Hematopoietic multipotent progenitor cell treated with erythropoietin and hydrocortisone succinate and interleukin-3 and kit ligand, for 6 days (in vitro differentiated cells): ENCODE data around the gene CATSPERE.
"Not testable (repeated sequence)": the region's sequence is repeated elsewhere in the genome, so short reads cannot be mapped to it uniquely, and the experiment has no call there.

Experiments used
- DNase-seq: peaks from one replicate; pipeline ENCODE4 v3.0.0-alpha.2; 2015

Gene CATSPERE

GRCh38 chr1:244556263-244556662, 95.2 kb downstream of the CATSPERE start:
- DNase-seq: no peak

- no peak for DNase-seq
Observed at GRCh38 chr1:244557565-244557964, 96.5 kb downstream of the CATSPERE start.

DNA sequence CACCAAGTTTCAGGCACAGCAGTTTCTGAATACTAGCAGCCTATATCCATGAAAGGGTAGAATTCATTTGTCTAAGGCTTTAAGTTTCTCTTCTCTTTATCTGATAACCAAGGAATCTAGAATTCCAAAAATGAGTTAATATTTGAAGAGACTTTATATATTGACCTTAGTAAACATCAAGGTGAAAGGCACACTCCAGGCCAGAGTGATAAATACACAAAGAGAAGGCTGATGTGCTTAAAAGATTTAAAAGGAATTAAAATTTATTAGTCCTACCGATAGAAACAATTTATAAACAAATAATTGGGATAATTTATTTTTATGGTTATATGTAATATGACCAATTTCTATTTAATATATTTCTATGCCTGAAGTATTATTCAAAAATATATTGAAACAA, 98.5 kb downstream of the CATSPERE start:
- no peak for DNase-seq

GRCh38 chr1:244562877-244563276, 101.8 kb downstream of the CATSPERE start:
- not testable (repeated sequence) for DNase-seq

- no peak for DNase-seq
Observed at GRCh38 chr1:244573768-244574167, 112.7 kb downstream of the CATSPERE start.

DNA sequence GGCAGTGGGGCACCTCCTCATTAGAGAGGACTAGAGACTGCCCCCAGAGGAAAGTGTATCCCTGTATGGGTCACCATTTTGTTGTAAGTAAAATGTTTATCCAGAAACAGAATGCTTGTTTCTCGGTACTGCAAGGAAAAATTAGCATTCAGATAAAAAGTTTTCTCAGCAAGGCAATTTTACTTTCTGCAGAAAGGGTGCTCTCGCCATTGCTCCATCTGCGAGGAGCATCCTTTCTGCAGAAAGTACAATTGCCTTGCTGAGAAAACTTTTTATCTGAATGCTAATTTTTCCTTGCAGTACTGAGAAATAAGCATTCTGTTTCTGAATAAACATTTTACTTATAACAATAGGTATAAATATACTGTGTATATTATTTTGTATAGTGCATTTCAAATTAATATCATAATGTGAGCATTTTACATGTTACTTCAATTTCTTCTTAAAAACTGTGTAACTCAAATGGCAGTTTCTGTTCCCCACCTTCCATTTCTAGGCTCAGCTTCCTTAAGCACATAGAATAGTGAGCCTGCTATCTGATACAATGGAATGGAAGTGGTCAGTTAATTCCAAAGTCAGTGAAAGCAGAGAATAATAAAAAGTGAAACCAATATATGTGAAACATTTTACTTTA, 115.3 kb downstream of the CATSPERE start:
- DNase-seq: no peak

DNA sequence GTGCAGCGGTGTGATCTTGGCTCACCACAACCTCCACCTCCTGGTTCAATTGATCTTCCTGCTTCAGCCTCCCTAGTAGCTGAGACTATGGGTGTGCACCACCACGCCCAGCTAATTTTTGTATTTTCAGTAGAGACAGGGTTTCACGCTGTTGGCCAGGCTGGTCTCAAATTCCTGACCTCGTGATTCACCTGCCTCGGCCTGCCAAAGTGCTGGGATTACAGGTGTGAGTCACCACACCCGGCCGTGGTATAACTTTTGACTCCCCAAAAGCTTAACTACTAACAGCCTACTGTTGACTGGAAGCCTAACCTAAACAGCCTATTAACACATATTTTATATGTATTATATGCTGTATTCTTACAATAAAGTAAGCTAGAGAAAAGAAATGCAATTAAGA, 117.1 kb downstream of the CATSPERE start:
- not testable (repeated sequence) for DNase-seq

DNA sequence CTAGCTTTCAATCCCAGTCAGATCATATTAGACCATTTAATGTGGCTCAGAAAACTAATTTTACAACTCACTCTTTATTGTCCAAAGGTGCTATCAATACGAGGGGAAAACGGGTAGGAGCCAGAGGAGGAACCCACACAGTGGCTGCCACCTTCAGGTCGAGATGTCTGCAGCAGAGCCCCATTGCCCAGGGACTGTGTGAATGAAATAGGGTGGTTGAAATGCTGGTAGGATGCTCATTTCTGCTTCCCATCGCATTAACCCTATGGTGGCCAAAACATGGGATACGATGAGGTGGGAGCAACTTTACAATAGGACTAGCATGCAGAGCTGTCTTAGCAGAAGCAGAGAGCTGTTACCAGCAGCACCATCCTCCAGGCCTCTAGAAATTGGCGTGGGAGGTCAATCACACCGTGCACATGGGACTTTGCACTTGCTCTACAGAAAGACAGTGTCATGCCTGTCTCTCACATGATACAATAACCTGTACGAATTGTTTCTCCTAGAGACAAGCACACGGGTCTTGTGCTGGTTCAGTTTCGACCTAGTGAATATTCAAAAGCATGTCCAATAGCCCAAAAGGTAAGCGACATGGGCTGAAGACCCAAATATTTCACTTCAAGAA, 122.4 kb downstream of the CATSPERE start:
- no peak for DNase-seq

DNA sequence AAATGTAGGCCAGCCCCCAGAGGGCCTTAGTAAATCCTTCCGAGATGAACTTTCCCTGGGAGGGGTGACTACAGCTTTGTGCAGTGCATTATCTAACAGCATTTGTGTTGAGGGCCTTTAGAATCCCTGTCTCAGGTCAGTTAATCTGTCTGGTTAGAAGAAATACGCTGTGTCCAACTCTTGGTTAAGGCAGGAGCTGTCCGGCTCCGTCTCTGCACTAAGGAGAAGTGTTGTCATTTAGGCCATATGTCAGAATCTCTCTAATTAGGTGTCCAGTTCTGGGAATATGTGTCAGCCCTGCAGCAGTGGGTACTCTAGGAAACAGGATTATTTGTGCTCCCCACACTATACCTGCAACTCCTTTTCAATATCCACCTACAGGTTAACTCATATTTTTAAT, 124.8 kb downstream of the CATSPERE start:
- DNase-seq: no peak

DNA sequence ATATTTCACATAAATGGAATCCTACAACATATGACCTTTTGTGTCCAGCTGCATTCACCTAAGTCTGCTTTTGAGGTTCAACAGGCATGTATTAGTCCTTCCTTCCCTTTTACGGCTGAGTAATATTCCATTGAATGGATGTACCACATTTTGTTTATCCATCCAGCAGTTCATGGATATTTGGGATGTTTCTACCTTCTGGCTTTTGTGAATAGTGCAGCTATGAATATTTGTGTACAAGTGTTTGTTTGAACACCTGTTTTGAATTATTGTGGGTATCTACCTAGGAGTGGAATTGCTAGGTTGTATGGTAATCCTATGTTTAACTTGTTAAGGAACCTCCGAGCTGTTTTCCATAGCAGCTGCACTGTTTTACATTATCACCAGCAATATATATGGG, 129.6 kb downstream of the CATSPERE start:
- DNase-seq: no peak

DNA sequence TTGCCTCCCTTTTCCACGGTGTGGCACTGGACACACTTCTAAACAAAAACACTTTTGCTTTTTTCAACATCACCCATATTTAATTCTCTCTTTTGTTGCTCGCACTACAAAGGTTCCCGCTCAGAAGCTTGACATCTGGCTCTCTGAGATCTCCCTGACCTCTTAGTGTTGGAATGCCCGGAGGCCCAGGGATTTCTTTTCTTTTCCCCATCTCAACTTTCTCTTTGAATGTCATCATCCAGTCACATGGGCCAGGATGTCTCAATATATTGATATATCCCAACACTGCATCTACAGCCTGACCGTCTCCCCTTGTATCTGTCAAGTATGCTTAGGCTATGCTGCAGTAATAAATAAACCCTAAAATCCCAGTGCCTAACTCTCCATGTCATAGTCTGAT, 137.5 kb downstream of the CATSPERE start:
- no peak for DNase-seq

- no peak for DNase-seq
Observed at GRCh38 chr1:244599937-244600350, 138.9 kb downstream of the CATSPERE start.

GRCh38 chr1:244601336-244601735, 140.3 kb downstream of the CATSPERE start:
- DNase-seq: no peak

GRCh38 chr1:244603498-244603897, 142.4 kb downstream of the CATSPERE start:
- peak; percentile 75 for DNase-seq

DNA sequence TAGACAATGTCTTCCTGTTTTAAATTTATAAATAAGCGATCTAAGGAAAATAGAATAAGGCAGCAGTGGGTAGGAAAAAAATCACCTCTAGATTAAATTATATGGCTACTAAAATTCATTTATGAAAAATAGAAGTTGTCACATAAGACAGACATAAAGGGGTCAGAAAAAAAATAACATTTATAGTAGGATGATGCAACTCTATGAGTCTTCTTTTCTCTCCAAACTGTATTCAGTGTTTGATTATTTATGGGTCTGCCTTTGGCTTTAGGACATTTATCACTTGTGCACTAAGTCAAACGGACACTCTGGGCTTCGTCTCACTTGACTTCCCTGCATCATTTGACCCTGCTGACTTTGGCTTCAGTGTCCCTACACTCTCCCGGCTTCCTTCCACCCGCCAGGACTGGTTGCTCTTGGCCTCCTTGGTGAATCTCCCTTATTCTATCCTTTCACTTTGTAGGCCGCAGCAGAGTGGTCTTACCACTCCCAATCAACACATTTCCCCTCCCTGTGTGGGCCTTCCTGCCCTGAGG, 144.8 kb downstream of the CATSPERE start:
- no peak for DNase-seq

GRCh38 chr1:244614113-244614836, 153.2 kb downstream of the CATSPERE start:
- no peak for DNase-seq

DNA sequence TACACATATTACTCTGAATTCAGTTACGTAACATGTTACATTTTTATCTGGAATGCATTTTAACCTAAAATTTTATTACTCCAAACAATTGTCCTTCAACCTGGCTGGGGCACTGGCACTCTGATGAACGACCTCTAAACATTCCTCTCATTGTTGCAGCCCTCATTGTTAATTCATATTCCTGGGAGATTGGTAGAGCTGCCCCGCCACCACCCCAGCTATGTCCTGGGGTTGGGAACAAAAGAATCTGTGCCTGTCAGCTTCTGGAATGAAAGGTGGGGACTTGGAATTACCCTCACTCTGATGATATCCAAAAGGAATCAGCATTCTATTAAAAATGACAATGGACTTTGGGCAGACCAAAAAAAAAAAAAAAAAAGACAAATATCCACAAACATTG, 153.8 kb downstream of the CATSPERE start:
- DNase-seq: no peak

DNA sequence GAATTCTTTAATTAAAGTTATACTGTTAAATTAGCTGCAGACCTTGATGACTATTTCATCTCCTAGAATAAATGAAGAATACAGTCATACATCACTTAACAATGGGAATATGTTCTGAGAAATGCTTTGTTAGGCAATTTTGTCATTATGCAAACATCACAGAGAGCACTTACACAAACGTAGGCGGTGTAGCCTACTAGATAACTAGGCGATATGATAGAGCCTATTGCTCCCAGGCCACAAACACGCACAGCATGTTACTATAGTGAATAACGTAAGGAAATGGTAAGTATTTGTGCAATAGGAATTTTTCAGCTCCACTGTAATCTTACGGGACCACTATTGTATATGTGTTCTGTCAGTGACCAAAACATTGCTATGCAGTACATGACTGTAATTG, 154.2 kb downstream of the CATSPERE start:
- no peak for DNase-seq

DNA sequence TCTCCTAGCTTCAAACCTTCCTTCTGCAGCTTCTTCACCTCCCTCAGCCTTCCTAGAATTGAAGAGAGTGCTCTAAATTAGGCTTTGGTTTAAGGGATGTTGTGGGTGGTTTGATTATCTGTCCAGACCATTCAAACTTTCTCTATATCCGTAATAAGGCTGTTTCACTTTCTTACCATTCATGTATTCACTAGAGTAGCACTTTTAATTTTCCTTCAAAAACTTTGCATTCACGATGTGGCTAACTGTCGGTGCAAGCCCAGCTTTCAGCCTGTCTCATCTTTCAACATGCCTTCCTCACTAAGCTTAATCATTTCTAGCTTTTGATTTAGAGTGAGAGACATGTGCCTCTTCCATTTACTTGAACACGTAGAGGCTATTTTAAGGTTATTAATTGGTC, 165.6 kb downstream of the CATSPERE start:
- DNase-seq: no peak

- peak; percentile 11 for DNase-seq
Observed at GRCh38 chr1:244628789-244629188, 167.7 kb downstream of the CATSPERE start.

- no peak for DNase-seq
Observed at GRCh38 chr1:244633140-244633539, 172.1 kb downstream of the CATSPERE start.

- DNase-seq: peak; percentile 27
Observed at GRCh38 chr1:244634546-244634945, 173.5 kb downstream of the CATSPERE start.

GRCh38 chr1:244636488-244637259, 175.6 kb downstream of the CATSPERE start:
- no peak for DNase-seq
